Measurements from ENCODE around the gene HAAO.

HAAO gene

GRCh38 chr2:42767080-42767898 lies 25.1 kb downstream of the HAAO start:
- no peak for DNase-seq

GRCh38 chr2:42765686-42766085 lies 26.7 kb downstream of the HAAO start:
- no peak for DNase-seq

- DNase-seq, result no peak
Observed at GRCh38 chr2:42764901-42765300, 27.5 kb downstream of the HAAO start.

- no peak for DNase-seq
Observed at GRCh38 chr2:42764096-42764495, 28.3 kb downstream of the HAAO start, which contains the start of gene OXER1. TSS of gene OXER1 (minus strand) at chr2:42764135. CDS start at chr2:42764062, 73 bp downstream.

GRCh38 chr2:42762823-42763804 lies 29.3 kb downstream of the HAAO start:
- no peak for DNase-seq

GRCh38 chr2:42762155-42762554 lies 30.2 kb downstream of the HAAO start:
- no peak for DNase-seq

- no peak for DNase-seq
Observed at GRCh38 chr2:42761554-42761953, 30.8 kb downstream of the HAAO start.

GRCh38 chr2:42758751-42759150 lies 33.6 kb downstream of the HAAO start:
- DNase-seq, result no peak

GRCh38 chr2:42757981-42758740 lies 34.2 kb downstream of the HAAO start:
- DNase-seq, result no peak

- no peak for DNase-seq
Observed at GRCh38 chr2:42756966-42757513, 35.3 kb downstream of the HAAO start.

GRCh38 chr2:42756150-42756775 lies 36.1 kb downstream of the HAAO start:
- no peak for DNase-seq

- no peak for DNase-seq
Observed at GRCh38 chr2:42755191-42755880, 37.0 kb downstream of the HAAO start.

GRCh38 chr2:42754776-42755140 lies 37.6 kb downstream of the HAAO start:
- no peak for DNase-seq

GRCh38 chr2:42754021-42754775 lies 38.2 kb downstream of the HAAO start:
- DNase-seq, result peak; percentile 15

- no peak for DNase-seq
Observed at GRCh38 chr2:42752816-42753813, 39.3 kb downstream of the HAAO start.

GRCh38 chr2:42752314-42752713 lies 40.1 kb downstream of the HAAO start:
- DNase-seq, result no peak

- no peak for DNase-seq
Observed at GRCh38 chr2:42748840-42749239, 43.5 kb downstream of the HAAO start.

GRCh38 chr2:42747422-42747821 lies 45.0 kb downstream of the HAAO start:
- no peak for DNase-seq

- DNase-seq, result no peak
Observed at GRCh38 chr2:42744545-42745082, 47.8 kb downstream of the HAAO start.
